BLaER1 (cell line): ENCODE measurements around the gene LGMN.

Experiments
- H3K27ac ChIP-seq: shearing (Covaris generic); formaldehyde crosslinking; 2 replicates; pipeline ENCODE4 v1.8.1; 2022
- H3K27me3 ChIP-seq: shearing (Covaris generic); formaldehyde crosslinking; 2 replicates; pipeline ENCODE4 v1.8.1; 2022
- H3K36me3 ChIP-seq: shearing (Covaris generic); formaldehyde crosslinking; 2 replicates; pipeline ENCODE4 v1.8.1; 2022
- H3K4me1 ChIP-seq: shearing (Covaris generic); formaldehyde crosslinking; 2 replicates; pipeline ENCODE4 v1.8.1; 2022
- H3K4me2 ChIP-seq: shearing (Covaris generic); formaldehyde crosslinking; 2 replicates; pipeline ENCODE4 v1.8.1; 2022
- H3K4me3 ChIP-seq: shearing (Covaris generic); formaldehyde crosslinking; 2 replicates; pipeline ENCODE4 v1.8.1; 2022
- H3K9ac ChIP-seq: shearing (Covaris generic); formaldehyde crosslinking; 2 replicates; pipeline ENCODE4 v1.8.1; 2022
- H3K9me3 ChIP-seq: shearing (Covaris generic); formaldehyde crosslinking; 2 replicates; pipeline ENCODE4 v1.8.1; 2022
- H4K20me1 ChIP-seq: shearing (Covaris generic); formaldehyde crosslinking; 2 replicates; pipeline ENCODE4 v1.8.1; 2022
- Cebpa-rat ChIP-seq: shearing (Covaris generic); IDR thresholded peaks from 2 replicates; pipeline ENCODE4 v1.8.1; 2022

Gene LGMN

DNA sequence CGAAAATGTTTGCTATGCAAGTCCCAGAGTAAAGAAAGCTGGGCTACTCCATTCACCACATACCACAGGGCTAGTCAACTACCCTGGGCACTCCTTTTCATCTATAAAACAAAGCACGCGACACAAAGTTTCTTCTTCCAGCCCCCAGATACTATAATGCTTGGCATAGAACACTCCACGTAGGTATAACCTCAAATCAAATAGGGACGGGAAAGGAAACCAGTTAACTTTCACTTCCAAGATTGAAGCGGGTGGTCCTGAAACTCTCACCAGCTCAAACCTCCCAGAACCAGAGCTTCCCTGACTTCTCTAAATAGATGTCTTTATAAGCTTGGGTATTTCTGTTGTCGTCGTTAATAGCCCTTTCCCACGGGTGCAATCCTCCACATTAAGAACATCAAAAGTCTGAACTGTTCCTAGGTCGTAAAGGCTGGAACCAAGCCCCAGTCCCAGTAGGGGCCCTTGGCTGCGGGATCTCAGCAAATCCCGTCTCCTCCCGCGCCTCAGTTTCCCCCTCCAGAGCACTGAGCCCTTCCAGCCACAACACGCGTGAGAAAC is 647 bp downstream of the LGMN start:
- Histone ChIP-seq H3K4me3 (peak overlapping the region; percentile 76), H3K27ac (no peak overlapping the region), H4K20me1 (no peaks in the 10 kb centered on the region), H3K9me3 (peaks cover 15% of the 10 kb centered on the region), H3K4me1 (peaks cover 63% of the 10 kb centered on the region), H3K4me2 (peak overlapping the region; percentile 98), H3K9ac (peak overlapping the region; percentile 71), H3K36me3 (no peaks in the 10 kb centered on the region), H3K27me3 (peaks cover 8% of the 10 kb centered on the region)
- no peak for TF ChIP-seq Cebpa-rat

DNA sequence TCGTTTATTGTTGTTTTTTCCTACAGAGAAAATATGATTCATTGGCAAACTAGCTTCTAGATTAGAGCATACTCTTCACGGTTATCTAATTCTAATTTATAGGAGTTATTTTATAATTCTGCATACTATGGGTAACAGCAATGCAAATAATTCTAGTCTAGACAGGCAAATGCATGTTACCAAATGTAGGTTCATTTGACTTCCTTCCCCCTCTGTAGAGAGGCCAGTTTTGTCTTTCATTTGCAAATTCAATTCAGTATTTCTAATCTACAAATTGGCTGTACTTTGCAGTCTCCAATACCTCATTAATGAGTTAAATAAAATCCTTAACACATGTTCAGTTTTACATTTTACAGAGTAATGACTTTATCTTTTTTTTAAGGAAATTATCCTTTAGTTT is 4.2 kb downstream of the LGMN start:
- Histone ChIP-seq H3K4me1 (peaks cover 36% of the 10 kb centered on the region), H3K4me2 (no peak overlapping the region), H3K4me3 (no peak overlapping the region), H3K36me3 (peaks cover 29% of the 10 kb centered on the region; the same call in 1 of the 2 replicates), H4K20me1 (no peaks in the 10 kb centered on the region), H3K27ac (no peak overlapping the region), H3K9me3 (peaks cover 9% of the 10 kb centered on the region), H3K9ac (no peak overlapping the region), H3K27me3 (peaks cover 8% of the 10 kb centered on the region)
- TF ChIP-seq Cebpa-rat: no peak

DNA sequence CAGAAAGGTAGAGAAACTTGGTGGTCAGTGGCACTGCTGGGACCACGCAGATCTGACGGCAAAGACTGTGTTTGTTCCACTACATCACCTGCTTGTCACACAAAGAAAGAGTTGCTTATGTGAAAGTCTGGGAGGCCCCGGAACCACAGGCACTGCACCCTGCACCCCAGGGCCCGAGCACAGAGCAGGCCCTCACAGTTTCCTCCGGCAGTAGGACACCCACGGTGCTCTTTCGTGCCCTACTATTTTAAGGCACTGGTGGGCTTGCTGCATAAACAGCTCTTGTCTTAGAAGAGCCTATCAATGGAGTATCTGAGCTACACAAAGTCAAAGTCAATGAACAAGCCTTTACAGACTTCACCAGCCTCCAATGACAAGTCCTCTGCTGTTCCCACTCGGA is 8.0 kb downstream of the LGMN start:
- Histone ChIP-seq H3K36me3 (peaks cover 29% of the 10 kb centered on the region; the same call in 1 of the 2 replicates), H3K9me3 (peaks cover 17% of the 10 kb centered on the region), H4K20me1 (no peaks in the 10 kb centered on the region), H3K4me3 (no peak overlapping the region), H3K4me1 (peaks cover 45% of the 10 kb centered on the region), H3K27me3 (no peaks in the 10 kb centered on the region), H3K27ac (no peak overlapping the region), H3K4me2 (no peak overlapping the region), H3K9ac (no peak overlapping the region)
- no peak for TF ChIP-seq Cebpa-rat

DNA sequence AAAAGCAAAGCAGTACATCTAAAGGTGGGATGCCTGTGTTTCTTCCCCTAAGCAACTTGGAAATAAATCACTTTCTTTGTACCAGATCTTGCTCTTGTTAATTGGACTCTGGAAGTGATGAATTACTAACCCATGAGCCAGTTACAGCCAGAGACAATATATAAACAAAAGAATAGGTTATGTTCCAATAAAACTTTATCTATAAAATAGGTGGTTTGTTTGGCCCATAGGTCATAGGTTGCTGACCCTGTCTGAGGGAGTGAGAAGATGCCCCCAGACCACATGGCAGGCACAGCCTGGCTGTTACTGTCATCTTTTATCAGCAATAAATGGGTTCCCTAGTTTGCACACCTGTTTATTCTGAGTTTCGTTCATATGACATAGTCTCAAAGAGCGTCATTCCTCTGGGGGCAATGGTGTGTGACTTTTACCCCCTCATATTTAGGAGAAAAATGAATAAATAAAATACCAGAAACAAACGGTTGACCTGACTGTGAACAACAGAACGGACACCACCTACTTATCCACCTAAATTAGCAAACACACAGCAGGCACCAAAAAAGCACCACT is 10.7 kb downstream of the LGMN start:
- peak overlapping the region; percentile 73 for H3K27ac ChIP-seq
- H3K4me2 ChIP-seq: peak overlapping the region; percentile 79
- peak overlapping the region; percentile 50; the same call in 1 of the 2 replicates for H3K4me3 ChIP-seq

DNA sequence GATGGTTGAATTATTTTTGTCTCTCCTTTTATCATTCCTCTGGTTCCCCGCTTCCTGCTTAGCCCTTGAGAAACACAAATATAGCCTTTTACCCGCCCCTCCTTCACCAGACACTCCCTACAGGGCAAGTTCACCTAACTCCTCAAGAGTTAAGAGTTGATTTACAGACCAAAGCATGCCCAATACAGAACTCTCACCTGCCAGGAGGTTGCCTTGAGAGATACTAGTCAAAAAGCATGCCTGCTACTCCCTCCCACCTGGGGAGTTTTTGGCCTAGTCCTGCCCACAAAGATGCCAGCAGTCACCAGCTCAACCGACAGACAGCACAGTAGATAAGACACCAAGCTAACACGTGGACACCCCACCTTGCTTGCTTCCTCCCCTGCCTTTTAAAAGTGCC is 11.2 kb downstream of the LGMN start:
- peak overlapping the region; percentile 50 for H3K4me3 ChIP-seq
- H3K27me3 ChIP-seq: no peaks in the 10 kb centered on the region
- peak overlapping the region; percentile 73 for H3K27ac ChIP-seq
- no peaks in the 10 kb centered on the region for H4K20me1 ChIP-seq
- H3K9me3 ChIP-seq: peaks cover 24% of the 10 kb centered on the region
- TF ChIP-seq Cebpa-rat: no peak
- peaks cover 30% of the 10 kb centered on the region for H3K36me3 ChIP-seq
- H3K4me2 ChIP-seq: peak overlapping the region; percentile 79
- peaks cover 56% of the 10 kb centered on the region for H3K4me1 ChIP-seq
- peak overlapping the region; percentile 63 for H3K9ac ChIP-seq

More for the DNA sequence above, 10.7 kb downstream of the LGMN start:
- Histone ChIP-seq H3K9ac (peak overlapping the region; percentile 63; the same call in 1 of the 2 replicates), H3K36me3 (peaks cover 30% of the 10 kb centered on the region), H3K27me3 (no peaks in the 10 kb centered on the region), H3K9me3 (peaks cover 19% of the 10 kb centered on the region), H4K20me1 (no peaks in the 10 kb centered on the region), H3K4me1 (peaks cover 56% of the 10 kb centered on the region)
- TF ChIP-seq Cebpa-rat: no peak

DNA sequence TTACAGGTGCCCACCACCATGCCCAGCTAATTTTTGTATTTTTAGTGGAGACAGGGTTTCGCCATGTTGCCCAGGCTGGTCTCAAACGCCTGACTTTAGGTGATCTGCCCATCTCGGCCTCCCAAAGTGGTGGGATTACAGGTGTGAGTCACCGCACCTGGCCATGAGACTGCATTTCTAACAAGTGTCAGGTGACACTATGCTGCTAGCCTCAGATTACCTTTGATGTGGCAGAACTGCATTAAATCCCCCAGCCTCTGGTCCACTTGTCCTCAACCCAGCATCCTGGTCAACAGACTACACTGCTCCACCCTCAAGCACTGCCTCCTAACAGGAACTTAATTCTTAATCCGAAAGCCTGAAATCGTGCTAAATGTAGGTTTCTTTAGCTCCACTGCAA is 13.1 kb downstream of the LGMN start:
- peak overlapping the region; percentile 2; the same call in 1 of the 2 replicates for H3K4me2 ChIP-seq

DNA sequence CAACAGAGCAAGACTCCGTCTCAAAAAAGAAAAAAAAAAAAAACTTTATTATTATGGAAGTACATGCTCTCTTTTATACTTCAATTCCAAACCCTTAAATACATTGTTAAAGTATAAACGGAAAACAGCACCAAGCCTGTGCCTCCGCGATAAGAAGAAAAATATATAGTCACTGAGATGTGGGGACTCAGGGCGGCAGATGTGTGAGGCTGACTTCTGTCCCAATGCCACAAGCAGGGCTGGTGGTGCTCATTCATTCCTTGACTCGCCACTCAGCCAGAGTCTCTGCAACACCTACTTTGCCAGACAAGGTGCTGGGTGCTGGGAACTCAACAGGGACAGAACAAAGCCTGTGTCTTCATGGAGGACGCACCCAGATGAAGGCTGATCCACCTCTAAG is 13.8 kb downstream of the LGMN start:
- no peak overlapping the region for H3K4me3 ChIP-seq
- H3K4me1 ChIP-seq: peaks cover 66% of the 10 kb centered on the region
- TF ChIP-seq Cebpa-rat: no peak
- H3K27me3 ChIP-seq: no peaks in the 10 kb centered on the region
- H3K9ac ChIP-seq: no peak overlapping the region
- peaks cover 24% of the 10 kb centered on the region for H3K36me3 ChIP-seq
- H4K20me1 ChIP-seq: no peaks in the 10 kb centered on the region
- no peak overlapping the region for H3K27ac ChIP-seq
- H3K9me3 ChIP-seq: peaks cover 34% of the 10 kb centered on the region
- no peak overlapping the region for H3K4me2 ChIP-seq

More for the DNA sequence above, 13.1 kb downstream of the LGMN start:
- no peak for TF ChIP-seq Cebpa-rat
- H3K9me3 ChIP-seq: peaks cover 36% of the 10 kb centered on the region
- H4K20me1 ChIP-seq: no peaks in the 10 kb centered on the region
- H3K4me3 ChIP-seq: no peak overlapping the region
- H3K27me3 ChIP-seq: no peaks in the 10 kb centered on the region
- H3K9ac ChIP-seq: no peak overlapping the region
- H3K27ac ChIP-seq: no peak overlapping the region
- H3K4me1 ChIP-seq: peaks cover 62% of the 10 kb centered on the region
- peaks cover 29% of the 10 kb centered on the region for H3K36me3 ChIP-seq

DNA sequence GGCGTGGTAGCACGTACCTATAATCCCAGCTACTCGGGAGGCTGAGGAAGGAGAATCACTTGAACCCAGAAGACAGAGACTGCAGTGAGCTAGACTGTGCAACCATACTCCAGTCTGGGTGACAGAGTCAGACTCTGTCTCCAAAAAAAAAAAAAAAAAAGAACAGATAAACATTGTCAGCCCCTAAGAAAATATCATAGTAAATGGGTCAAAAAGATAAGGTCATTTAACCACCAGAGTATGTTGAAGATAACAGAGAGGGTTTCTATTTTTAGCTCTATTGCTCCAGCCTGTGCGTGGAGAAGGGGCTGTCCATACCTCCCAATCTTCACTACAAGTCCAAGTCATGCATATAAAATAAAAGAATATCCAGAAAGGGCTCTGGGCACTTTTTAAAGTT is 15.4 kb downstream of the LGMN start:
- Histone ChIP-seq H4K20me1 (no peaks in the 10 kb centered on the region), H3K4me2 (no peak overlapping the region), H3K4me3 (no peak overlapping the region), H3K27me3 (no peaks in the 10 kb centered on the region), H3K9ac (no peak overlapping the region), H3K4me1 (peaks cover 66% of the 10 kb centered on the region), H3K27ac (no peak overlapping the region), H3K36me3 (peaks cover 23% of the 10 kb centered on the region), H3K9me3 (peaks cover 19% of the 10 kb centered on the region)
- no peak for TF ChIP-seq Cebpa-rat

DNA sequence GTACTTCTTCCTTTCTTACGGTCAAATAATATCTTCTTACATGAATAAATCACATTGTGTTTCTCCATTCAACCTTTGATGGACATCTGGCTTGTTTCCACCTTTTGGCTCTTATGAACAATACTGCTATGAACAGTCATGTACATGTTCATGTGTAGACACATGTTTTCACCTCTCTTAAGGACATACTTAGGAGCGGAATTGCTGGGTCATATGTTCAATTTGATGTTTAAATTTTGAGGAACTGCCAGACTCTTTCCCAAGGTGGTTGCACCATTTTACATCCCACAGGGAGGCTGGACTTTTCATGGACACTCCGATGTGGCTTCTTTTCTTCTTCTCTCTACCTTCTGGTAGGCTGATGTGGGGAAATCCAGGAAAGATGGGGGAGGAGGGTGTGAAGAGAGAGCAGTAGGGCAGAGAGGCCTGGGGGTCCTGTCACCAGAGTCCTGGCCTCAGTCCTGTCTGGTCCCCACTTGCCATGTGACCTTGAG is 16.8 kb downstream of the LGMN start:
- peaks cover 19% of the 10 kb centered on the region for H3K9me3 ChIP-seq
- TF ChIP-seq Cebpa-rat: no peak
- H3K4me1 ChIP-seq: peaks cover 54% of the 10 kb centered on the region
- no peak overlapping the region for H3K9ac ChIP-seq
- no peak overlapping the region for H3K4me3 ChIP-seq
- no peaks in the 10 kb centered on the region for H4K20me1 ChIP-seq
- no peak overlapping the region for H3K4me2 ChIP-seq
- H3K27ac ChIP-seq: no peak overlapping the region
- H3K27me3 ChIP-seq: no peaks in the 10 kb centered on the region
- H3K36me3 ChIP-seq: peaks cover 26% of the 10 kb centered on the region

DNA sequence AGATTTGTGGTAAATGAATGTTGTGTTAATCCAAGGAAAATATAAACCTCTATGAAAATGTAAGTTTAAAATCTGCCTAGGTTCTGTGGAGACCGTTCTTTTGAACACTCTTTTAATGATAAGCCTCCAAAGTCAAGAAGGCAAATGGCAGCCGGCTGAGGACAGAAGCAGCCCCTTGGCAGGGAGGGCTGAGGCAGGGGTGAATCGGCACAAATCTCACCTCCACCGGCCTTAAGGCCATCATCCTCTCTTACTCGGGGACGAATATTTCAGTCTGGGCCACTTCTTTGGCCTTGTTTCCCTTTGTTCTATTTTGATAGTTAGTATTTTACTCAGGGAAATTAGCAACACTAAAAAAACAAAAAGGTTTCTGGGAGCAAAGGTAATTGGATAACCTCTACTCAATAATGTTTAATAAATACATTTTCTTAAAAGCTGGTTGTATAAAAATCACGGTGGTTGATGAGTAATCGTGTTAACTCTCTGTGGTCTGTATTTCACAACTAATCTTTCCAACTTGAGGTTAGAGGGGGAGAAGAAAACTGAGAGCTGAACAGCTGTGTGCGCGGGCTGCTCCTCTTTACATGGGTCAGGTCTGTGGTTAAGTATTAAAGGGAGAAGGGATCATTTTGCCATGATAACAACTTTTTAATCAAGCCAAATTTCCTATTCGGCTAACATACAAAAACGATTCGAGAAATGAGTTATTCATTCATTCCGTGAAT is 18.6 kb downstream of the LGMN start:
- no peak overlapping the region for H3K4me3 ChIP-seq
- peak overlapping the region; percentile 20; the same call in 1 of the 2 replicates for H3K27ac ChIP-seq
- peak overlapping the region; percentile 13; the same call in 1 of the 2 replicates for H3K9ac ChIP-seq
- H4K20me1 ChIP-seq: no peaks in the 10 kb centered on the region
- H3K9me3 ChIP-seq: peaks cover 19% of the 10 kb centered on the region
- peak; percentile 35; the same call in 1 of the 2 replicates for TF ChIP-seq Cebpa-rat
- H3K4me1 ChIP-seq: peaks cover 35% of the 10 kb centered on the region
- no peaks in the 10 kb centered on the region for H3K27me3 ChIP-seq
- peak overlapping the region; percentile 49 for H3K4me2 ChIP-seq
- H3K36me3 ChIP-seq: peaks cover 35% of the 10 kb centered on the region
